ENCODE results near the gene MRPL16. TPM values are rescaled to one million over a fixed set of nuclear protein-coding genes. Genes with fewer than 3 reads are reported as not detected.
A peak's percentile ranks its signal among the peaks of the same experiment; 100 is the strongest.
"Not testable (repeated sequence)": the region's sequence is repeated elsewhere in the genome, so short reads cannot be mapped to it uniquely, and the experiment has no call there.

Gene MRPL16
- total RNA-seq, 2 experiments from 2014 or later: 77.9 to 82.6 TPM

DNA sequence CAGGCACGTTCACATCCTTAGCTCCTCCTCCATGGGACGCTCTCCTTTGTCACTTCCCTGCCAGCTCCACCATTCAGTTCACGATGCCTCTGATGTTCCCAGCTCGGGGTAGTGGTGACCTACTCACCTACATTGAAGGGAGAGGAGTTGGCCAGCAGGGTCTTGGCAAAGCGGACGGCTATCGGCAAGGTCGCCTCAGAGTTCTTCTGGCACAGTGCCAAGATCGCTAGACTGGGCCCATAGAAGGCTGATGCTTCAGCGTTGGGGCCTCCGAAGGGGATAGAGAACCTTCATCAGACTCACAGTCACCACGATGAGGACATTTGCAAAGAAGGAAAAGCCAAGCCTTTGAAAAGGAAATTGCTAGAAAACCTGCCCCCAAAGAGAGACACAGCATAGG lies 31.7 kb upstream of the MRPL16 start:
- Mint-ChIP-seq H3K9me3 (ENCODE audit: low read depth) (no peaks in the 10 kb centered on the region), H3K27ac (no peak overlapping the region), H3K36me3 (ENCODE audit: low read depth) (no peaks in the 10 kb centered on the region), H3K4me3 (no peak overlapping the region), H3K27me3 (peaks cover 4% of the 10 kb centered on the region), H3K4me1 (no peaks in the 10 kb centered on the region)
- POLR2A ChIA-PET: no interaction called here
- CTCF ChIA-PET: interaction anchor here (0.6 kb wide), 2 partner anchors 10 to 67 kb away, joined by 3 read pairs; no protein-coding TSS in a partner anchor
- intact Hi-C loops (cut with DNase I, micrococcal nuclease): no loop called here
- no peak for DNase-seq
- ATAC-seq: no peak

DNA sequence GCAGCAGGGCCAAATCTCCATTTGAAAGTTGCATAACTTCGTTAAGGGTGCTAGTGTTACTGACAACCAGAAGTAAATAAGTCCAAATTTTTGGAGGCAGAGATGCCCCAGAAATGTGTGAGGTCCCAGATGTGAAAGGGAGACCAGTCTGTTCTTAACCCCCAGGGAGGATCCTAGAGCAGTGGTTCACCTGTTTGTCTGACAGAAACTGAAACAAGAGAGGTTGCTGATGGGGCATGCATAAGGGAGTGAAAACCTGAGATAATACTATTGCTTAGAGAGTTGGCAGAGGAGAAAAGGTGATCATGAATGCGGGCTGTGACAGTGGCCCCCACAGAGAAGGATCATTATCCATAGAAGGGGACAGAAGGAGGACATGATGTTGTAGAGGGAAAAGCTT lies 30.9 kb upstream of the MRPL16 start:
- DNase-seq: no peak
- no peaks in the 10 kb centered on the region for H3K36me3 Mint-ChIP-seq (ENCODE audit: low read depth)
- peaks cover 4% of the 10 kb centered on the region for H3K27me3 Mint-ChIP-seq
- H3K9me3 Mint-ChIP-seq (ENCODE audit: low read depth): no peaks in the 10 kb centered on the region
- CTCF ChIA-PET: no interaction called here
- no peak overlapping the region for H3K4me3 Mint-ChIP-seq
- H3K4me1 Mint-ChIP-seq: no peaks in the 10 kb centered on the region
- no peak for ATAC-seq
- POLR2A ChIA-PET: no interaction called here
- no peak overlapping the region for H3K27ac Mint-ChIP-seq
- intact Hi-C loops (cut with DNase I, micrococcal nuclease): no loop called here

DNA sequence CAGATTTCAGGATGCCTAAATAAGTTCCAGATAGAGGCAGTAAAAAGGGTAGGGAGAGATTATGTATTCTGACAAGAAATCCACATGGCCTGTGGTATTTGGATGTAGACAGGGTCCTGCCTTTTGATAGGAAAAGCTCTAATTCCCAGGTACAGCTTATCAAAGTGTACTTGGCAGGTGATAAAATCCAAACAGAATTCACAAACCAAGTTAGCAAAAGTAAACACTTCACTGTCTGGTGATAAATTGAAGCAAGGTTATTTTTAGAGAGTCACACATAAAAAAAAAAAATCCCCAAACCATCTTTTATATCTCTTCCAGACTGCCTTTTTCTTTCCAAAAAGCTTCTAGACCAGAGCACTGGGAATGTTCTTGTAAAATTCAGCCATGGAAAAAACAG lies 29.0 kb upstream of the MRPL16 start:
- H3K27me3 Mint-ChIP-seq: peaks cover 4% of the 10 kb centered on the region
- intact Hi-C loops (cut with DNase I, micrococcal nuclease): no loop called here
- no peak overlapping the region for H3K4me3 Mint-ChIP-seq
- H3K4me1 Mint-ChIP-seq: no peaks in the 10 kb centered on the region
- no peaks in the 10 kb centered on the region for H3K36me3 Mint-ChIP-seq (ENCODE audit: low read depth)
- DNase-seq (no peak), ATAC-seq (no peak)
- H3K27ac Mint-ChIP-seq: no peak overlapping the region
- POLR2A ChIA-PET: no interaction called here
- H3K9me3 Mint-ChIP-seq (ENCODE audit: low read depth): no peaks in the 10 kb centered on the region
- CTCF ChIA-PET: no interaction called here

DNA sequence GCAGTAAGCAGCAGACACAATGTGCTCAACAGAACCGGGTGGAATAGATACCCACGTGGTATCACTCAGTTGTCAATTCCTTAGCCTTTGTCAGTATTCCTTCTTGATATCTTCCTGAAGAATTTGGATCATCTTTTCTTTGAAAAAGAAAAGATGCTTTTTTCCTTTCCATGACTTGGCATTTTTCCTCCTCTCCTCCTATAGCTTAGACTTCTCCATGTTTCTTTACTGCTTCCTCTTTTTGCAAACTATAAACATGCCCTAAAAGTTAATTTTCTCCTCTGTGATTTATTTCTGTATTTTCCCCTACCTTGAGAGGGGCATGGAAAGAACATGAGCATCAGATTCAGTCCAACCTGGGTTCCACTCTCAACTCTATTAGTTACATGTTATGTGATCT lies 23.0 kb upstream of the MRPL16 start:
- H3K9me3 Mint-ChIP-seq (ENCODE audit: low read depth): no peaks in the 10 kb centered on the region
- H3K4me1 Mint-ChIP-seq: no peaks in the 10 kb centered on the region
- ATAC-seq: no peak
- intact Hi-C loops (cut with DNase I, micrococcal nuclease): no loop called here
- ChIA-PET POLR2A (no interaction called here), CTCF (no interaction called here)
- no peak overlapping the region for H3K4me3 Mint-ChIP-seq
- no peak for DNase-seq
- no peaks in the 10 kb centered on the region for H3K36me3 Mint-ChIP-seq (ENCODE audit: low read depth)
- no peak overlapping the region for H3K27ac Mint-ChIP-seq
- H3K27me3 Mint-ChIP-seq: no peaks in the 10 kb centered on the region

DNA sequence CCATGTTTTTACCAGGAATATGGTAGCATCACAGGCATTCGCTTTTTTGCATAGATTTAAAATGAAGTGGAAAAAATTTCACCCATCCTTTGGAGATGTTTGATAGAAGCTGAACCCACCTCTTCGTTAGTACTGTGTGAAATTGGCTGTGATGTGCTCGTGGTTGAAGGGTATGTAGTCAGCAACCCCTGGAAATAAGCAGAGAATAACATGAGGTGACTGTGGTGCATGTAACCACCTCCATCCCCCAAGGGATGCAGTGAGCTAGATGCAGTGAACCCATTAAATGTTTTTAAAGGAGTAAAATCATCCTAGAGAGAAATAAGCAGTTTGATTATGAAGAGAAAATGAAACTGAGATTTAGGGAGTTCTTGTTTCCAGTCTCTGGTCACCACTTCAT lies 18.8 kb upstream of the MRPL16 start:
- ChIA-PET CTCF (no interaction called here), POLR2A (no interaction called here)
- DNase-seq (no peak), ATAC-seq (no peak)
- Mint-ChIP-seq H3K4me3 (no peak overlapping the region), H3K36me3 (ENCODE audit: low read depth) (no peaks in the 10 kb centered on the region), H3K27ac (no peak overlapping the region), H3K4me1 (no peaks in the 10 kb centered on the region), H3K27me3 (no peaks in the 10 kb centered on the region), H3K9me3 (ENCODE audit: low read depth) (no peaks in the 10 kb centered on the region)
- intact Hi-C loops (cut with DNase I, micrococcal nuclease): loop anchor here in 1 of 2 experiments (10.0 kb wide), 1 partner anchor 365 kb away; no protein-coding TSS in a partner anchor

DNA sequence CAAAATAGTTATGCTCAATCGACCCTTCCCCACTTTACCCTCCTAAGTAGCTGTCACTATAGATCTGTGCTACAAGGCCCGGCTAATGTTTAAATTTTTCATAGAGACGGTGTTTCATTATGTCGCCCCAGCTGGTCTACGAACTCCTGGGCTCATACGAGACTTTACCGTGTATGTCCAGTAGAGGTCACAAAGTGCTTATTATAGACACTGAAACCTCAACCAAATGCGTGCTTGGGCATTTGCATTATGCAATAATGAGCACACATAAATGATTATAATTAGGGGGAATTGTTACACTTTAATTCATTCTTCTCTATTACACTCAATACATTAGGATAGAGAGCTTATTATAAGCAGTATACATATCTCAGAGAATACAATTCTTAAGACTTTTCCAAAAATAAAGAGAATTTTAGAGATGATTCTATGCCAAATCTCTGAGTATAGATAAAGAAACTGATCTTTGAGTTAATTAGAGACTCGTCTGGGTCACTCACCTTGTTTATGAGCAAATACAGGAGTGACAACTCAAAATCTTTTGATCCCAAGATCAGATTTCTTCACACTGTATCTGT lies 12.5 kb upstream of the MRPL16 start:
- ATAC-seq (peak; percentile 71), DNase-seq (peak; percentile 44)
- ChIA-PET CTCF (interaction anchor here (0.7 to 1.2 kb wide), 4 partner anchors 41 to 428 kb away, joined by 3 to 4 read pairs (median 4); no protein-coding TSS in a partner anchor), POLR2A (no interaction called here)
- Mint-ChIP-seq H3K4me1 (peaks cover 11% of the 10 kb centered on the region), H3K27me3 (no peaks in the 10 kb centered on the region), H3K4me3 (no peak overlapping the region), H3K27ac (no peak overlapping the region), H3K9me3 (ENCODE audit: low read depth) (no peaks in the 10 kb centered on the region), H3K36me3 (ENCODE audit: low read depth) (no peaks in the 10 kb centered on the region)
- intact Hi-C loops (cut with DNase I, micrococcal nuclease): loop anchor here (1.0 to 10.0 kb wide), 5 partner anchors 96 to 428 kb away; no protein-coding TSS in a partner anchor

DNA sequence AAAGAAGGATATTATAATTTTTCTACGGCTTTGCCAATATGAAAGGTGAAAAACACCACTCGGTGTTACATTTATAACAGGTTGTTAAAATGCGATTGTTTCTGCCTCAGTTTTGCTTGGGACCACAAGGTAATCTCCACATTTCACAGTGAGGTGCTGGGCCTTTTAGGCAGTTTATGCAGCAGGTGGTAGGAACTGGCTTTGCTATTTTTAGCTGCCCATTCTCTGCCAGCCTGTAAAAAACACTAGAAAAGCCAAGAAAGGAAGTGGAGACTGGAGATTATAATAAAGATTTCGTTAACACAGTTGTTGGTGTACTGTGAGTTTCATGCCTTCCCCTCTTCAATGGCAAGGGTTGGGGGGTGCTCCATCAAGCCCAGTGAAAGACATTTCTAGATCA lies 8.0 kb upstream of the MRPL16 start:
- Mint-ChIP-seq H3K27me3 (no peaks in the 10 kb centered on the region), H3K4me1 (peaks cover 11% of the 10 kb centered on the region), H3K9me3 (ENCODE audit: low read depth) (no peaks in the 10 kb centered on the region), H3K36me3 (ENCODE audit: low read depth) (no peaks in the 10 kb centered on the region), H3K27ac (no peak overlapping the region), H3K4me3 (no peak overlapping the region)
- ChIA-PET CTCF (no interaction called here), POLR2A (no interaction called here)
- intact Hi-C loops (cut with DNase I, micrococcal nuclease): no loop called here
- DNase-seq (no peak), ATAC-seq (no peak)

DNA sequence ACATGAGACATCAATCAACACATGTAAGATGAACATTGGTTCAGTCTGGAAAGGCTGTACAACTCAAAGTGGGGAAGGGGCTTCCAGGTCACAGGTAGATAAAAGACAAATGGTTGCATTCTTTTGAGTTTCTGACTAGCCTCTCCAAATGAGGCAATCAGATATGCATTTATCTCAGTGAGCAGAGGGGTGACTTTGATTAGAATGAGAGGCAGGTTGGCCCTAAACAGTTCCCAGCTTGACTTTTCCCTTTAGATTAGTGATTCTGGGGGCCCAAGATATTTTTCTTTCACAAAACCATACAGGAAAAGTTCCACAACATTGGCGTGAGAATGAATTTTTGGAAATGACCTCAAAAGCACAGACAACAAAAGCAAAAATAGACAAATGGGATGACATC lies 5.9 kb upstream of the MRPL16 start:
- H3K27me3 Mint-ChIP-seq; DNase-seq; H3K27ac Mint-ChIP-seq; H3K36me3 Mint-ChIP-seq (ENCODE audit: low read depth); POLR2A ChIA-PET; ATAC-seq; H3K4me3 Mint-ChIP-seq; intact Hi-C loops (cut with DNase I, micrococcal nuclease); H3K9me3 Mint-ChIP-seq (ENCODE audit: low read depth): not testable (repeated sequence)
- H3K4me1 Mint-ChIP-seq: peaks cover 11% of the 10 kb centered on the region
- CTCF ChIA-PET: interaction anchor here (1.4 to 3.0 kb wide), 2 partner anchors 15 to 62 kb away, joined by 3 to 7 read pairs; no protein-coding TSS in a partner anchor

DNA sequence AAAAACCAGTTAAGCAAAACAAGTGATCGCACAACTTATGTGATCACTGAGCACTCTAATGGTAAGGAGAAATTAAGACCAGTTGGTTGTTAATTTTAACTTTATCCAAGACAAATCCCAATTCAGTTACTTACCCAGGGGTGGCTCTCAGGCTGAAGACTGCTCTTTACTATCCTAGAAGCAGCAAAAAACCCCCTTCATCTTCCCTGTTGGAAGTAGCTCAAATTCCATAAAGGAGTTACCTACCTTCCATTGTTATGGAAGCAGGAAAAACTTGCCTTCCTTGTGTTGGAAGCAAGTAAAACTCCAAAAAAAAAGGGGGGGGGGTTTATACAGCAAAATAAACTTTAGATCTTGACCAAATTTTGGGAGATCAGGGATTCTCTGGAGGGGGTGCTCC lies 5.2 kb upstream of the MRPL16 start:
- POLR2A ChIA-PET: no interaction called here

DNA sequence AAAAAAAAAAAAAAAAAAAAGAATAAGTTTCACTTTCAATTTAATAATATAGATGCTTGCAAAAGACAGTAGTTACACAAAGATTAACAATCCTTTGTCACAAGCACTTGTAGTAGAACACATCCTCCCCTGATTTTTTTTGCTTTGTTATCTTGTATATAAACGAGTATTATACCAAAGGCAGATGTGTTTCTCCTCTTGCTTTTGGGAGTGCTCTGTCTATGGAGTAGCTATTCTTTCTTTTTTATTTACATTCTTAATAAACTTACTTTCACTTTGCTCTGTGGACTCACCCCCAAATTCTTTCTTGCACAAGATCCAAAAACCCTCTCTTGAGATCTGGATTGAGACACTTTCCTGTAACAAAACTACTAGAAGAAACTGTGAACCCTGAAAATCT lies 3.4 kb upstream of the MRPL16 start:
- ChIA-PET CTCF (interaction anchor here (0.6 to 1.5 kb wide), 2 partner anchors 10 to 59 kb away, joined by 3 to 5 read pairs; no protein-coding TSS in a partner anchor), POLR2A (no interaction called here)
- no peak overlapping the region for H3K27ac Mint-ChIP-seq
- ATAC-seq (no peak), DNase-seq (no peak)
- H3K9me3 Mint-ChIP-seq (ENCODE audit: low read depth): no peaks in the 10 kb centered on the region
- no peak overlapping the region for H3K4me3 Mint-ChIP-seq
- peaks cover 21% of the 10 kb centered on the region for H3K4me1 Mint-ChIP-seq
- H3K36me3 Mint-ChIP-seq (ENCODE audit: low read depth): peaks cover 2% of the 10 kb centered on the region
- no peaks in the 10 kb centered on the region for H3K27me3 Mint-ChIP-seq
- intact Hi-C loops (cut with DNase I, micrococcal nuclease): loop anchor here (5.0 kb wide), 4 partner anchors 197 to 1237 kb away; partner anchors contain the start of genes LPXN (in 1 of the 2), OSBP (in 1 of the 2) and ZFP91 (in 1 of the 2)

More for the DNA sequence above, 5.2 kb upstream of the MRPL16 start:
- no peak for ATAC-seq
- H3K36me3 Mint-ChIP-seq (ENCODE audit: low read depth): no peaks in the 10 kb centered on the region
- H3K4me3 Mint-ChIP-seq: no peak overlapping the region
- H3K4me1 Mint-ChIP-seq: peaks cover 18% of the 10 kb centered on the region
- no peak overlapping the region for H3K27ac Mint-ChIP-seq
- H3K27me3 Mint-ChIP-seq: no peaks in the 10 kb centered on the region
- CTCF ChIA-PET: interaction anchor here (0.7 to 3.0 kb wide), 3 partner anchors 8 to 61 kb away, joined by 3 to 7 read pairs (median 3); no protein-coding TSS in a partner anchor
- intact Hi-C loops (cut with DNase I, micrococcal nuclease): no loop called here
- H3K9me3 Mint-ChIP-seq (ENCODE audit: low read depth): no peaks in the 10 kb centered on the region
- no peak for DNase-seq

DNA sequence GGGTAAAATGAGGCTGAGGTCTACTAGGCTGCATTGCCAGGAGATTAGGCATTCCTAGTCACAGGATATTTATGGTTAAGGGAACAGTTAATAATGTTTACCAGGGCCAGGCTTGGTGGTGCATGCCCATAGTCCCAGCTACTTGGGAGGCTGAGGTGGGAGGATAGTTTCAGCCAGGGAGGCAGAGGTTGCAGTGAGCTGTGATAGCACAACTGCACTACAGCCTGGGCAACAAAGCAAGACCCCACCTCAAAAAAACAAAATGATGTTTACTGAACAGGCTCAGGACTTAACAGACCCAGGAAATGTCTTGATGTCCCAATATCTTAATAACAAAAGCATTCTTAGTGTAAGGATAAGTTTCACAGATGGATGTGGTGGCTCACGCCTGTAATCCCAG lies 2.8 kb upstream of the MRPL16 start:
- H3K36me3 Mint-ChIP-seq (ENCODE audit: low read depth): peaks cover 5% of the 10 kb centered on the region
- ATAC-seq (no peak), DNase-seq (no peak)
- no peaks in the 10 kb centered on the region for H3K27me3 Mint-ChIP-seq
- intact Hi-C loops (cut with DNase I, micrococcal nuclease): loop anchor here (5.0 kb wide), 4 partner anchors 196 to 1236 kb away; partner anchors contain the start of genes LPXN (in 1 of the 2), OSBP (in 1 of the 2) and ZFP91 (in 1 of the 2)
- no peak overlapping the region for H3K27ac Mint-ChIP-seq
- H3K4me3 Mint-ChIP-seq: no peak overlapping the region
- POLR2A ChIA-PET: no interaction called here
- H3K9me3 Mint-ChIP-seq (ENCODE audit: low read depth): no peaks in the 10 kb centered on the region
- peaks cover 20% of the 10 kb centered on the region for H3K4me1 Mint-ChIP-seq
- CTCF ChIA-PET: interaction anchor here (1.5 kb wide), 1 partner anchor 9 kb away, joined by 5 read pairs; no protein-coding TSS in a partner anchor

DNA sequence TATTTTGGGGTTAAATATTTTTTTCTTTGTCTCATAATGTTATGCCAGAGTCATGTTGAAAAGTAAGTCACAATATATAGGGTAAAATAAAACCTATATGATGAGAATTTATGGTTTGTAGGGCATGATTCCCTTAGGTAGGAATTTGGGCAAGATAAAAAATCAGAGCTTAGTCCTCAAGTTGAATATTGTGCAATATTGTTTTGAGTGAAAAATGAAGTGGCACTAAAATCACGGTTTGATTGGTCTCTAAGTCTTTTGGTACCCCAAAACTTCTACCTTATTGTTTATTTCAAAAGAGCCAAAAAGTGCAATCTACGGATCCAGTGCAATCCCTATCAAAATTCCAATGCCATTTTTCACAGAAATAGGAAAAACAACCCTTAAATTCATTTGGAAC lies 1.6 kb upstream of the MRPL16 start:
- ATAC-seq: no peak
- intact Hi-C loops (cut with DNase I, micrococcal nuclease): loop anchor here (5.0 kb wide), 4 partner anchors 195 to 1235 kb away; partner anchors contain the start of genes LPXN (in 1 of the 2), OSBP (in 1 of the 2) and ZFP91 (in 1 of the 2)
- H3K4me1 Mint-ChIP-seq: peaks cover 18% of the 10 kb centered on the region
- no peak overlapping the region for H3K4me3 Mint-ChIP-seq
- POLR2A ChIA-PET: interaction anchor here (0.6 kb wide), 1 partner anchor 251 kb away, joined by 3 read pairs; no protein-coding TSS in a partner anchor
- CTCF ChIA-PET: no interaction called here
- H3K27ac Mint-ChIP-seq: no peak overlapping the region
- peaks cover 5% of the 10 kb centered on the region for H3K36me3 Mint-ChIP-seq (ENCODE audit: low read depth)
- no peaks in the 10 kb centered on the region for H3K27me3 Mint-ChIP-seq
- no peak for DNase-seq
- no peaks in the 10 kb centered on the region for H3K9me3 Mint-ChIP-seq (ENCODE audit: low read depth)
